OCI-LY7 (cell line): ENCODE data around the gene PAX9. TPM values are rescaled to one million over a fixed set of nuclear protein-coding genes. Genes with fewer than 3 reads are reported as not detected.

Source experiments
- BruUV-seq: library from RNA; stranded (reverse); fragments of 400-500 nt; replicated peaks from 2 replicates; lab custom pipeline; 2021; lab: Mats Ljungman, UMichigan
- CTCF ChIA-PET: fragments of 300-600 bp; sonication (Branson Sonifier 250); formaldehyde crosslinking; loops from one replicate; lab custom pipeline; 2022; ENCODE audit warnings: antibody characterized with exemption; ENCODE audit not compliant: unreplicated experiment; lab: Charles Lee
- POLR2A ChIA-PET: fragments of 300-600 bp; sonication (Branson Sonifier 250); formaldehyde crosslinking; loops from one replicate; lab custom pipeline; 2022; ENCODE audit warnings: antibody characterized with exemption; lab: Charles Lee
- DNase-seq: peaks from one replicate; pipeline ENCODE4 v3.0.0-alpha.2; 2015; ENCODE audit warnings: low spot score
- H2AFZ ChIP-seq: fragments of 200-600 bp; sonication (generic), shearing (Covaris generic); 2 replicates; pipeline ENCODE4 v1.6.1; 2014; ENCODE audit warnings: mild to moderate bottlenecking, antibody characterized with exemption, low read length, moderate library complexity
- H3K27ac ChIP-seq: fragments of 200-600 bp; sonication (generic); 2 replicates; pipeline ENCODE4 v1.5.1; 2014; ENCODE audit warnings: mixed run types, low read depth, mild to moderate bottlenecking, moderate library complexity, low read length, inconsistent platforms; ENCODE audit not compliant: poor library complexity, severe bottlenecking
- H3K36me3 ChIP-seq: fragments of 200-600 bp; sonication (generic); 2 replicates; pipeline ENCODE4 v1.6.1; 2014; ENCODE audit warnings: mild to moderate bottlenecking, antibody characterized with exemption, low read length, moderate library complexity, mixed read lengths; ENCODE audit not compliant: insufficient read depth
- H3K4me1 ChIP-seq: fragments of 200-600 bp; sonication (generic); 2 replicates; pipeline ENCODE4 v1.5.1; 2014; ENCODE audit warnings: mild to moderate bottlenecking, low read length; ENCODE audit not compliant: insufficient read depth, poor library complexity, severe bottlenecking
- H3K4me2 ChIP-seq: fragments of 200-600 bp; sonication (generic); 2 replicates; pipeline ENCODE4 v1.6.1; 2014; ENCODE audit warnings: mild to moderate bottlenecking, low read length
- H3K4me3 ChIP-seq: fragments of 200-600 bp; sonication (generic); 2 replicates; pipeline ENCODE4 v1.5.1; 2014; ENCODE audit warnings: mild to moderate bottlenecking, low read depth, low read length; ENCODE audit not compliant: poor library complexity, severe bottlenecking
- H3K79me2 ChIP-seq: fragments of 200-600 bp; sonication (generic); 2 replicates; pipeline ENCODE4 v1.6.1; 2016; ENCODE audit warnings: low read depth, mild to moderate bottlenecking, low read length, moderate library complexity, mixed read lengths; ENCODE audit not compliant: insufficient read depth
- H3K9me2 ChIP-seq: fragments of 200-600 bp; sonication (generic); 2 replicates; pipeline ENCODE4 v1.6.1; 2016; ENCODE audit warnings: mild to moderate bottlenecking, low read length, mixed read lengths; ENCODE audit not compliant: insufficient read depth
- H3K9me3 ChIP-seq: fragments of 200-600 bp; sonication (generic); 2 replicates; pipeline ENCODE4 v1.6.1; 2014; ENCODE audit warnings: mild to moderate bottlenecking, mixed run types, low read length, mixed read lengths
- H4K20me1 ChIP-seq: fragments of 200-600 bp; sonication (generic); 2 replicates; pipeline ENCODE4 v1.6.1; 2014; ENCODE audit warnings: mild to moderate bottlenecking, antibody characterized with exemption, low read length, moderate library complexity, mixed read lengths; ENCODE audit not compliant: insufficient read depth
- CTCF ChIP-seq: fragments of 200-600 bp; sonication (generic); conservative IDR thresholded peaks from 2 replicates; pipeline ENCODE4 v1.5.1; 2014; ENCODE audit warnings: mild to moderate bottlenecking, antibody characterized with exemption, low read length, moderate library complexity, mixed read lengths
- EZH2phosphoT487 ChIP-seq: fragments of 200-600 bp; sonication (generic); IDR thresholded peaks from 2 replicates; pipeline ENCODE4 v1.6.1; 2018; ENCODE audit warnings: low read depth, borderline replicate concordance, mild to moderate bottlenecking, mixed run types, antibody characterized with exemption, low read length, moderate library complexity, mixed read lengths
- intact Hi-C: fragments of 100-400 bp; cut with micrococcal nuclease; formaldehyde crosslinking; loops from one replicate; pipeline ENCODE4 v1.10.0; 2022; ENCODE audit not compliant: unreplicated experiment
- total RNA-seq, 2 experiments: library from RNA; depleted of rRNA in 1 of 2; stranded (reverse); fragments of >200 nt in 1 of 2; shearing (Covaris generic) in 1 of 2; gene quantifications; 2 replicates each; pipeline ENCODE4 v1.2.3, GENCODE V29; 2014 to 2022

The PAX9 gene
- total RNA-seq, 2 experiments from 2014 or later, result 2.3 to 4.4 TPM

DNA sequence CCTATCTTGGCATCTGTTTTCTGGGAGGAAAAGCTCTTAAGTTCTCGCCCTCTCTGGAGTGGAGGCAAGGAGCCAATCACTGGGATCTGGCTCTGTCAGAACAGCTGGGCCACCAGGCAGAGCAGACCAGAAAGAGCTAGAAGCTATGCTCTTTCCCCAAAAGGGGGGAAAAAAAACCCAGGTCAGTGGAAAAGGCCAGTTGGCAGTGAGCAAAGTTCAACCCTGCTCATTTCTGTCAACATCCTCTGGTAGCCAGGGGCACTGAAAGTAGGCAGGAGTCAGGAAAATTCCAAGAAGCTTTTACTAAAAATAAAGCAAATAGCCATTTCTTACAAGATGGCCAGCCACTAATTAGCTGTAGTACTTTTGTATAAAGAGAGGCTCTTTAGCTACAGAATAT is 36.6 kb upstream of the PAX9 start:
- no peak for TF ChIP-seq CTCF
- no peak for TF ChIP-seq EZH2phosphoT487
- H3K4me2 ChIP-seq, result no peak overlapping the region
- no peak overlapping the region for H2AFZ ChIP-seq
- no peaks in the 10 kb centered on the region for H3K36me3 ChIP-seq
- H3K27ac ChIP-seq, result no peak overlapping the region
- ChIA-PET CTCF (no interaction called here), POLR2A (interaction anchor here (0.6 to 1.2 kb wide), 2 partner anchors 47 to 768 kb away, joined by 3 to 4 read pairs; no protein-coding TSS in a partner anchor)
- no TSS peak for BruUV-seq
- intact Hi-C loops, result no loop called here
- no peak overlapping the region for H3K4me3 ChIP-seq
- H3K9me3 ChIP-seq, result no peaks in the 10 kb centered on the region
- no peak for DNase-seq
- no peaks in the 10 kb centered on the region for H4K20me1 ChIP-seq
- no peaks in the 10 kb centered on the region for H3K9me2 ChIP-seq
- H3K79me2 ChIP-seq, result no peaks in the 10 kb centered on the region
- H3K4me1 ChIP-seq, result no peaks in the 10 kb centered on the region

DNA sequence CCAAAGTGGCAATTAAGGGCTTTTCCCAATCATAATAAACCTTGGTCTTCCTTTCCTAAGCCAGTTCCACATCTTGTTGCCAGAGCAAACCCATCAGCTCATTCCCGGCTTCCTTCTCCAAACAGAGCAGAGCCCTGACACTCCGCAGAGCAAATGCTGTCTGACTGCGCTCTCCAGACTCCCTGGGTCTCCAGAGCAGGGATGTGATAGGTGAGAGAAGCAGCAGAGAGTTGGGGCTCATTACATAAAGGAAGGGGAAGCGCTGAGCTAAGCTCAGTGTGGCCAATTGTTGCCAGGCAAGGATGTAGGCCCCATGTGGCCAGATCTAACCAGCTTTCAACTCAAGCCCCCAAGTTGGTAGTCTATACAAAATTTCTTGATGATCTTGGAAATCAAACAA is 36.2 kb upstream of the PAX9 start:
- no peak for DNase-seq
- H3K4me2 ChIP-seq, result no peak overlapping the region
- no peaks in the 10 kb centered on the region for H4K20me1 ChIP-seq
- H3K9me2 ChIP-seq, result no peaks in the 10 kb centered on the region
- no peaks in the 10 kb centered on the region for H3K79me2 ChIP-seq
- no peak overlapping the region for H3K4me3 ChIP-seq
- H3K36me3 ChIP-seq, result no peaks in the 10 kb centered on the region
- no peak overlapping the region for H2AFZ ChIP-seq
- ChIA-PET CTCF (no interaction called here), POLR2A (interaction anchor here (0.6 to 1.2 kb wide), 2 partner anchors 47 to 768 kb away, joined by 3 to 4 read pairs; no protein-coding TSS in a partner anchor)
- intact Hi-C loops, result no loop called here
- H3K9me3 ChIP-seq, result no peaks in the 10 kb centered on the region
- no TSS peak for BruUV-seq
- H3K4me1 ChIP-seq, result no peaks in the 10 kb centered on the region
- no peak overlapping the region for H3K27ac ChIP-seq
- TF ChIP-seq EZH2phosphoT487, result no peak
- no peak for TF ChIP-seq CTCF

GRCh38 chr14:36626151-36626550 is 35.5 kb upstream of the PAX9 start:
- intact Hi-C loops, result no loop called here
- Histone ChIP-seq H3K4me2 (no peak overlapping the region), H3K4me3 (no peak overlapping the region), H4K20me1 (no peaks in the 10 kb centered on the region), H3K9me2 (no peaks in the 10 kb centered on the region), H3K36me3 (no peaks in the 10 kb centered on the region), H2AFZ (no peak overlapping the region), H3K9me3 (no peaks in the 10 kb centered on the region), H3K27ac (no peak overlapping the region), H3K4me1 (no peaks in the 10 kb centered on the region), H3K79me2 (no peaks in the 10 kb centered on the region)
- ChIA-PET CTCF (no interaction called here), POLR2A (interaction anchor here (0.8 to 1.0 kb wide), 2 partner anchors 11 to 19 kb away, joined by 3 to 4 read pairs; no protein-coding TSS in a partner anchor)
- no TSS peak for BruUV-seq
- TF ChIP-seq CTCF (no peak), EZH2phosphoT487 (no peak)
- peak; percentile 13 for DNase-seq
